H1 (cell line): Measurements from ENCODE around the gene TGFB2. TPM values are rescaled to one million over a fixed set of nuclear protein-coding genes. Genes with fewer than 3 reads are reported as not detected.

Experiments
- TAF1 ChIP-seq: IDR thresholded peaks from 2 replicates; pipeline ENCODE4 v1.6.1; 2011; ENCODE audit warnings: mild to moderate bottlenecking, low read depth, low read length
- polyA plus RNA-seq, 7 experiments: library from polyadenylated mRNA; depleted of rRNA in 3 of 7; stranded (reverse) in 5 of 7; unstranded in 2 of 7; fragments of >200 nt in 5 of 7; fragments of 200-250 nt in 2 of 7; gene quantifications; 1 replicate in 5 of 7; 2 replicates in 1 of 7; 4 replicates in 1 of 7; pipeline versions ENCODE4 v1.2.1 to v1.2.3, GENCODE V29; 2011 to 2013; ENCODE audit warnings: missing spikeins in 2 of 7, mixed read lengths in 2 of 7
- total RNA-seq: library from RNA; stranded (reverse); fragmentation: NEBNext Ultra II Directional; extraction: Animal tissue kit (Norgen Biotek cat#: 25700); gene quantifications from 2 replicates; pipeline ENCODE4 v1.2.1, GENCODE V29; 2021

The TGFB2 gene
- total and polyA plus RNA-seq, 2 of the 8 experiments (the other 6 are each of a cell fraction or from before 2014, with no cell fraction given) = 0.26 to 0.84 TPM

- no peak for TF ChIP-seq TAF1
Observed at GRCh38 chr1:218480137-218480536, 135.0 kb downstream of the TGFB2 start (continued).
